Suprapubic skin (tissue), 3 donors: Measurements from ENCODE around the gene SNX12.

Experiments used
- EP300 ChIP-seq: sonication (generic); formaldehyde crosslinking; IDR thresholded peaks from one replicate; pipeline ENCODE4 v1.6.1; 2017; ENCODE audit warnings: antibody characterized with exemption
- POLR2A ChIP-seq, 2 donors: fragments of 450-650 bp; IDR thresholded peaks; one replicate each; pipeline ENCODE4 v1.6.1; 2017; ENCODE audit warnings: antibody characterized with exemption in 2 of 2, mild to moderate bottlenecking in 2 of 2, moderate library complexity in 2 of 2
- TF ChIP-seq, protein P1 (sequence below), 2 donors: fragments of 200-600 bp in 1 of 2; fragments of 450-650 bp in 1 of 2; sonication (generic) in 1 of 2; IDR thresholded peaks; one replicate each; pipeline ENCODE4 v1.5.1; 2016 to 2019; ENCODE audit warnings: antibody characterized with exemption in 2 of 2, mild to moderate bottlenecking in 1 of 2, moderate library complexity in 1 of 2

DNA sequence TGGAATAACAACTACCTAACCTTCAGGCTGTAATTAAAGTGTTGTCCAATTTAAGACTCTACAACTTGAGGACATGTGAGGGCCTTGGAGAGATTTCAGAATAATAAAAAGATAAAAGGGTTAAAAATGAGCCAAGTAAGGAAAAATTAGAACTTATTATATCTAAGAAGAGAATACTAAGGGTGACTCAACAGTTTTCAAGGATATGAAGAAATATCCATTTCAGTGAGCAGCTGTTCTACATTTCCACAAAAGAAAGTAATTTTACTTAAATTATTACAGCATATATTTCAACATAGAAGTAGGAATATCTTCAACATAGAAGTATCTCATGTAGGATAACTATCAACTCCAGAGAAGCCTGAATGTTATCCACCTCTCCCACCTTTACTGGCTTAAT, 11.3 kb downstream of the SNX12 start:
- TF ChIP-seq, protein P1, sequence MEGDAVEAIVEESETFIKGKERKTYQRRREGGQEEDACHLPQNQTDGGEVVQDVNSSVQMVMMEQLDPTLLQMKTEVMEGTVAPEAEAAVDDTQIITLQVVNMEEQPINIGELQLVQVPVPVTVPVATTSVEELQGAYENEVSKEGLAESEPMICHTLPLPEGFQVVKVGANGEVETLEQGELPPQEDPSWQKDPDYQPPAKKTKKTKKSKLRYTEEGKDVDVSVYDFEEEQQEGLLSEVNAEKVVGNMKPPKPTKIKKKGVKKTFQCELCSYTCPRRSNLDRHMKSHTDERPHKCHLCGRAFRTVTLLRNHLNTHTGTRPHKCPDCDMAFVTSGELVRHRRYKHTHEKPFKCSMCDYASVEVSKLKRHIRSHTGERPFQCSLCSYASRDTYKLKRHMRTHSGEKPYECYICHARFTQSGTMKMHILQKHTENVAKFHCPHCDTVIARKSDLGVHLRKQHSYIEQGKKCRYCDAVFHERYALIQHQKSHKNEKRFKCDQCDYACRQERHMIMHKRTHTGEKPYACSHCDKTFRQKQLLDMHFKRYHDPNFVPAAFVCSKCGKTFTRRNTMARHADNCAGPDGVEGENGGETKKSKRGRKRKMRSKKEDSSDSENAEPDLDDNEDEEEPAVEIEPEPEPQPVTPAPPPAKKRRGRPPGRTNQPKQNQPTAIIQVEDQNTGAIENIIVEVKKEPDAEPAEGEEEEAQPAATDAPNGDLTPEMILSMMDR (IDR thresholded peaks at IDR 0.05) = no peak
- TF ChIP-seq EP300 (no peak), POLR2A (IDR thresholded peaks at IDR 0.05) (no peak)
